B cell (primary cell): ENCODE data around the gene GPA33.

Experiments used
- CTCF ChIP-seq: fragments of 200-600 bp; IDR thresholded peaks from one replicate; pipeline ENCODE4 v1.8.0; 2022; ENCODE audit warnings: antibody characterized with exemption, mild to moderate bottlenecking
- EZH2 ChIP-seq: IDR thresholded peaks from 2 replicates; pipeline ENCODE4 v1.6.1; 2012; ENCODE audit warnings: borderline replicate concordance, low read depth, mild to moderate bottlenecking, moderate library complexity, low read length; ENCODE audit not compliant: insufficient read depth, poor library complexity, severe bottlenecking

GRCh38 chr1:167022384-167022783 is 67.8 kb downstream of the GPA33 start:
- TF ChIP-seq CTCF: no peak
- TF ChIP-seq EZH2: no peak
